ENCODE results near the gene PLSCR4. TPM values are rescaled to one million over a fixed set of nuclear protein-coding genes. Genes with fewer than 3 reads are reported as not detected.
"Not testable (repeated sequence)": the region's sequence is repeated elsewhere in the genome, so short reads cannot be mapped to it uniquely, and the experiment has no call there.

PLSCR4 gene
- polyA plus RNA-seq, 4 donors = 18.1 to 24.9 (median 21.8) TPM

DNA sequence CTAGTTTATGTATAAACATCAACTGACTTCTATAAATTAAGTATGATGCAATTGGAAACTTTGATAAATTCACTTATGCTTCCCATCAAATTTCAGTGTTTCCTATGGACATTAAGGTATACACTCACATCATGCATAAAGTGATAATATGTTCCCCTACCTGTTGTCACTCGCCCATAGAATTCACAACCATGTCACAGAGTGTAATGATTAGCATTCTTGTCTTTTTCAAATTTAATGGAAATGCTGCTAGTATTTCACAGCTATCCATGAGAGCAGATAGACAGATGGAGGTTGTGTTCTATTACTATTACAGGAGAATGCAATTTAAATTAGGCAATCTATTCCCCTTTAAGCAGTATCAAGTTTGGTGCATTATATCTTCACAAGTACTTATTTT is 984 bp downstream of the PLSCR4 start:
- DNase-seq (ENCODE audit: low read depth in 4 of 4, low spot score in 3 of 4) = no peak

DNA sequence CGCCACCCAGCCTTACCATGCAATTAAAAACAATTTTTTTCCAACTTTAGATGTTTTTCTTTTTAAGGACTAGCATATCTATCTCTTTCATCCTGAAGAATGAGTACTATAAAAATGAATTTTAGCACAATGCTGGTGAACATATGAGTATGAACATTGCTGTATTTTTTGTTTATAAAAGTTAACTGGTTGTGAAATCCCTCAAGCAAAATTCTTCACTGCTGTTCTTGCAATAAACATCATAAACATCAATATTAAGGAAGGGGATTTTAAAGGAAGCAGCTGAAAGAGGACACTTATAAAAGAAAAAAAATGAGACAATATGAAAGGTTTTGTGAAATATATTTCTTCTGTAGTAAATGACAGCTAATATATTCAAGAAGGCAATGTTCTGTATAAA is 3.0 kb downstream of the PLSCR4 start:
- DNase-seq (ENCODE audit: low read depth in 4 of 4, low spot score in 3 of 4) = no peak

DNA sequence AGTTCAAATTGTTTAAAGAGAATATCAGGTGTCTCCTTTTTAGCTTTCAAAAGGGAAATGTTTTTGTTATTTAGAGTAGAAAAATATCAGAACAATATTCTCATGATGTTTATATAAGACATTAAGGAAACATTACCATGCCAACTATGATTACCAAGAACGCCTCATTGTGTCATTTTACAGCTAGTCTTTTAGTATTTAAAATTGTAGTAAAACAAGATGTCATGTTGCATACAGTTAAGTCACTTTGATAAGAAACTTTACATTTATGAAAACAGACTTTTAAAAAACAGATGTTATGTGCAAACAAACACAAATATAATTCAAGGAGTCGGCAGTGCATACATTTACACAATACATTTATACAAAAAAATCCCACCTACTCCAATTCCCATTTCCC is 4.4 kb downstream of the PLSCR4 start:
- no peak for DNase-seq (ENCODE audit: low read depth in 4 of 4, low spot score in 3 of 4)

DNA sequence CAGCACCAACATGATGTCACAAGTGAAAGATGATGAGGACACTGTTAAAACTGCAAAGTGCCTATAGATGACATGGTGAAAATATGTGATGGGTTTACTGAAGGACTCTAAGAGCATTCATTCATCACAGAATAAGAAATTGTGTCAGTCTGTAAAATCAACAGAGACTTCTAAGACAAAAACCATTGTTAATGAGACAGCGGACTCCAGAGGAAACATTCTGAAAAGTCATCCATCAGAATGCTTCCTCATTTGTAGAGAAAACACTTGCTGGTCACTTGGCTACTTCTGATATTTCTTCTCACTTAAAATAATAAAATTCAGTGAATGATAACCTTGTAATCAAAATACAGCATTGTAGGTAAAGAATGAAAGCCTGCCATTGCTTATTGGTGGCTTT is 7.3 kb downstream of the PLSCR4 start:
- DNase-seq (ENCODE audit: low read depth in 4 of 4, low spot score in 3 of 4) = no peak

DNA sequence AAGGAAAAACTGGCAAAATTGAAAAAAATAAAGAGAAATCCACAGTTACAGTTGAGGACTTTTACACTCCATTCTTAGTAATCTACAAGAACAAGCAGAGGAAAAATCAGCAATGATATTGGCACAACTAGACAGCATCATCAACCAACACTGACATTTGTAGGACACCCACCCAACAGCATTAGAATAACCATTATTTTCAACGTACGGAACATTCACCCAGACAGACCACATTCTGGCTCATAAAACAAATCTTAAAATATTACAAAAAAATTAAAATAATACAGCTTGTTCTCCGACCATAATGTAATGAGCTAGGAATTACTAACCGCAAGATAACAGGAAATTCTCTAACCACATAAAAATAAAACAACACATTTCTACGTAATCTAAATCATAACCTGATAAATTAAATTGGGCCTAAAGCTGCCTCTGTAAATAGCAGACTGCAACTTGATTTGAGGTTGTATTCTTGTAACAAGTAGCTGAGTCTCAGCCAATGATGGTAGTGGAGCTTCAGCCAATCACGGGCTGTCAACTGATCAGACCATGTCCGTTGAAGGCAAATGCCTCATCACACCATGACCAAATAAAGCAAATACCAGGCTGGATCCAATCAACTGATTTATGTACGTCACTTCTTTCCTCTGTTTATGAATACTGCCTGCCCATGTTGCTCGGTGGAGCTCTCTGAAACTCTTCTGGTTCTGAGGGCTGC is 9.2 kb downstream of the PLSCR4 start:
- no peak for DNase-seq (ENCODE audit: low read depth in 4 of 4, low spot score in 3 of 4)

DNA sequence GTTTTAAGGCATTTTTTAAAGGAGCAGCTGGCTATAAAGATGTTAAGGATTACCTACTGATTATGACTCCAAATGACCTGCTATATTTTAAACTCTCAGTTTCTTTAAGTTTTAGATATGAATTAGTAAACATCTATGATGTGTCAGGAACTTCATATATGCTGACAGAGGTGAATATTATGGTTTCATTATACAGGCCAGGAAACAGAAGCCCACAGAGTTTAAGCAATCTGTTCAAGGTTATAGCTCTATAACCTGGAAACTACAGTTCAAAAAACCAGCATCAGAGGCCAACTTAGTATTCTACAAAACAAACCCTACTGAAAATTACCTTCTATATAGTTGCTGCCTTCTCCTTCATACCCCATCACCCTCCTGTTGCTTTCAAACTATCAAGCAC is 17.4 kb downstream of the PLSCR4 start:
- no peak for DNase-seq (ENCODE audit: low read depth in 4 of 4, low spot score in 3 of 4)

DNA sequence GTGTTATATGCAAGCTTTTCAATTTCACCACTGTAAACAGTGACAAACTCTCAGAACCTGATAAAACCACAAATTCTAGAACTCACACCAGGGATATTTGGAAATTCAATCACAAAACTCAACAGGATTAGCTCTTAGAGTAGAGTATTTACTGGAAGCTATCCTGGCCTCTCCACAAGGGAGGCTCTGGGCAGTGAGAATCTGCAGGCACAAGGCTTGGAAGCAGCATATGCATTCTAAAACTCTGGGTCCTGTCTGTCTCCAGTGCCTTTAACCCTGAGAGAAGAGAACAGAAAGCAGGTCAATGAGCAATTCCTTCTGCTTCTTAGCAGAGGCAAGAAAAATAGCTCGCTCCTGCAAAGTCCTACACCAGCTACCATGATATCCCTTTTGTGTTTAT is 23.4 kb downstream of the PLSCR4 start:
- no peak for DNase-seq (ENCODE audit: low read depth in 4 of 4, low spot score in 3 of 4)

DNA sequence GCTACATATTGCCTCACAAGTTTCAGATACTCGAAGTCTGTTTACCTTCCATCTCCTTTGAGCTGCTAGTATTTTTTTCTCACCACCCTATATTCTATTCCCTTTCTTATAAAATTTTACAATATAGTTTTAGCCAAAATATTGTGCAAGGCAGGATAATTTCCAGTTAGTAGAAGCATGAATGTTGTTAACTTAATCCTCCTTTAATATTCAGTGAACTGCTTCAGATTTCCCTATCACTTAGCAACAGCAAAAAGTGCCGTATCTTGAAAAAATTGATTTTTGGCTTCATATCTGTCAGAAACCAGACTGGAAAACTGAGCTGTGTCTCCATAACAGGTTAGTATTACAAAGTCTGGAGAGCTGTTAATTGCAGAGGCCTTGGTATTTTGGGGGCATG is 24.0 kb downstream of the PLSCR4 start:
- no peak for DNase-seq (ENCODE audit: low read depth in 4 of 4, low spot score in 3 of 4)

DNA sequence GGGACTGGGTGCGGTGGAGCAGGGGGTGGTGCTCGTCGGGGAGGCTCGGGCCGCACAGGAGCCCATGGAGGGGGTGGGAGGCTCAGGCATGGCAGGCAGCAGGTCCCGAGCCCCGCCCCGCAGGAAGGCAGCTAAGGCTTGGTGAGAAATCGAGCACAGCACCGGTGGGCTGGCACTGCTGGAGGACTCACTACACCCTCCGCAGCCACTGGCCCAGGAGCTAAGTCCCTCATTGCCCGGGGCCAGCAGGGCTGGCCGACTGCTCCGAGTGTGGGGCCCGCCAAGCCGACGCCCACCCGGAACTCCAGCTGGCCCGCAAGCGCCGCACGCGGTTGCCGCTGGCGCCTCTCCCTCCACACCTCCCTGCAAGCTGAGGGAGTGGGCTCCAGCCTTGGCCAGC is 25.4 kb downstream of the PLSCR4 start:
- DNase-seq (ENCODE audit: low read depth in 4 of 4, low spot score in 3 of 4) = not testable (repeated sequence)

DNA sequence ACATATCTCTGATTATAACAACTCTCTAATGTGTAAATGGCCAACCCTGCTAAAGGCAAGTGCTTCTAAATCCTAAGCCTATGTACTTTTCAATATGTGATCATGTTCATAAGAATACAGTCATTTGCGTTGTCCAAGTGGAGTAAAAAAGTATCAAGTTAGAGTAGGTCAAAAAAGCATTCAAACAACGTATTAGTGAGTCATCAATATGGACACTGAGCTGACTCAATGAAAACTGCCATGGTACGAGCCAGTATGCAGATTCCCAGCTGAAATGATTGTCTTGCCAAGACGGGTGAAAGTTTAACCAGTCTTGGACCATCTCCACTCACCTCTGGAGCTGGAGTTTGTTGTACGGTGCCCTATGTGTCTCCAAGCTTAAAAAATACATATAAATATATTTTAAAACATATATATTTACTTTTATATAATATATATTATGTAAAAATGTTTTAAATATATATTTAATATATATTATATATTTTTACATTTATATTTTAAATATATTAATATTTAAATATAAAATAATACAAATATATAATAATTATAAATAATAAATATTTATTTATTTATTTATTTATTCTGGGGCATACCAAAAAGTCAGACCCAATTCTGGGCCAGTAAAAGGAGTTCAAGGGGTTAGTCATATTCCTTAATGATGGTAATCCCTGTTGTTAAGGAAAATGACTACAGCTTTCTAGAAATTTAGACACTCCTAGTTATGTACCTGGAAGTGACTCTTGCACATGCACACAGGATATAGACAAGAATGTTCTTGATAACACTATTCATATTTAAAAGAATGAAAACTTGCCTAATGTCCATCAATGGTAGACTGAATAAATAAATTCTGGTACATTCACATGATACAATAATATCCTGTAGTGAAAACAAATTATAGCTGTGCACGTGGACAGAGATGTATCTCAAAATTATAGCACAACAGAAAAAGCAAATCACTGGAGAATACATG is 27.2 kb downstream of the PLSCR4 start:
- no peak for DNase-seq (ENCODE audit: low read depth in 4 of 4, low spot score in 3 of 4)

DNA sequence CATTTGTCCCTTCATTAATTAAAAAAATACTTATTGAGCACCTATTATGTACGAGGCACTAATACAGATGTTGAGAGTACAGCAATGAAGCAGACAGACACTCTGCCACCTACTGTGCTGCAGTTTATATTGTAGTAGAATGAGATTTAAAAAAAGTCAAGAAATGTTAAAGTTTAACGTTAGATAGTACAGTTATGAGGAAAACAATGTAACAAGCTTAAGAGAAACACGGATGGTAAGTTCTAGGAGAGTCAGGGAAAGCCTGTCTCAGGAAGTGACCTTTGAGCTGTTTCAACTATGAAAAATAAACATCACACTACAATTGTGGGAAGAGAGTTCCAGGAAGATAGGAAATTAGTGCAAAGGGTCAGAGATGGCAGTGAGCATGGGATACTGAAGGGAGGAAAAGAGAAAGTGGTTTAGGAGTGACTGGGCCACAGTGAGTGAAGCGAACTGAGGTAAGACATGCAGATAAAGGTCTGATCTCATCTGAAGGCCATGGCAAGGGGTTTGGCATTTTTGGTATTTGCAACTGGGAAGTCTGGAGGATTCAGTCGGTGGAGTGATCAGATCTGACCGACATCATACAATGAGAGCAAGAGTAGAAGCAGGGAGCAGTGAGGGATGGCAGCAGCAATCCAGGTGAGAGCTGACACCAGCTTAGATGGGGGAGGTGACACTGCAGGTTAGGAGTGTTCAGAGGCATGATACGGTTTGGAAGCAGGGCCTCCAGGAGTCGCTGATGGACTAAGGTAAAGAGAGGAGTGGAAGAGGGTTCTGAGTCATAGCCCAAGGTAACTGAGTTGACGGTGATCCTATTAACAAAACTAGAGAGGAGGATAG is 28.5 kb downstream of the PLSCR4 start:
- peak in 1 of 4 donors; percentile 4 for DNase-seq (ENCODE audit: low read depth in 4 of 4, low spot score in 3 of 4)

DNA sequence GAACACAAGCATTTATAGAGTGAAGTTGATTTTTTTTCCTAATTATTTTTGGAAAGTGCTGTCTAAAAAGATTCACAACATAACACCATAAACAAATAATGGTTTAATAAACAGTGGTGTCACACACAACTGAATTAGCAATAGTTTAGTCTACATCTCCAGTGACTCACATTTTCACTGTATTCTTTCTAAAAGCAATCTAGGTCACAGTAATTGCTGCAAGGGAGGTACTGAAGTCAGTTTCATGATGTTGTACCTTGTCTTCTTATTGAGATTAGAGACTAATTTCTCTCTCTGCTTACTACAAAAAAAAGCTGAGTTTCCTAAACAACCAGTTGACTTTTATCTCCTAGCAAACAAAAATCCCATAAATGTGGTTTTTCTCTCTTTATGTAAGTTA is 29.6 kb downstream of the PLSCR4 start:
- DNase-seq (ENCODE audit: low read depth in 4 of 4, low spot score in 3 of 4) = no peak

DNA sequence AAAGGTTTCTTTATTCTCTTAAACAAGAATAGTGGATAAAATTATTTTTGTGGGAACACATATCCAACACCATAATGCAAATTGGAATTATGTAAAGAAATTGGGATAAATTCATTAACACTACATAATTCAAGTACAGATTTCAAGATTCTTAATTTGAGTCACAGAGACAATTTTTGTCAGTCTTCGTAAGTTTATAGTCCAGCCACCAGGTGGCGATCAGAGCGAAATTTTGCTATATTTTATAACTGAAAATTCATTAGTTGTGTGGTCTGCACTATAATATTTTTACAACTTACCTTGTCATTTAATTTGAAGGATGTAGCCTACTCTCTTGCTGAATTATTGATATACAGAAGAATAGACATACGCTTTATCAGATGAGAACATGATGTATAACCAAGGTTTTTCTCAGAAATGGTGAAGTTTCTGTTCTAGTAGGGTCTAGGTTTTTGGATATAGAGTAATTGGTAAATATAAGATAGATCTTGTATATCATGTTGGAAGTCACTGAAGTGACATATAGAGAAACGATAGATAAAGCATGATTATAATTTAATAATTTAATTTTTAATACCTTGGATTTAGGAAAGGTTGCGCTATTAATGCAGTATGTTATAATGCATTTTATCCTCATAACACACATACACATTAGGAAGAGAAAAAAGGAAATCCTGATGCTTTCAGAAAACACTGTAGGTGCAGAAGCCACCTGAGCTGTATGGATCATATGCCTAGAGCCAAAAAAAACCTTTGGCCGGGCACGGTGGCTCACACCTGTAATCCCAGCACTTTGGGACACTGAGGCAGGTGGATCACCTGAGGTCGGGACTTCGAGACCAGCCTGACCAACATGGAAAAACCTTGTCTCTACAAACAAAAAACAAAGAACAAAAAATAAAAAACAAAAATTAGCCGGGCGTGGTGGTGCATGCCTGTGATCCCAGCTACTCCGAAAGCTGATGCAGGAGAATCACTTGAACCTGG is 31.7 kb downstream of the PLSCR4 start:
- DNase-seq (ENCODE audit: low read depth in 4 of 4, low spot score in 3 of 4) = peak in 2 of 4 donors; percentile 1 to 8

DNA sequence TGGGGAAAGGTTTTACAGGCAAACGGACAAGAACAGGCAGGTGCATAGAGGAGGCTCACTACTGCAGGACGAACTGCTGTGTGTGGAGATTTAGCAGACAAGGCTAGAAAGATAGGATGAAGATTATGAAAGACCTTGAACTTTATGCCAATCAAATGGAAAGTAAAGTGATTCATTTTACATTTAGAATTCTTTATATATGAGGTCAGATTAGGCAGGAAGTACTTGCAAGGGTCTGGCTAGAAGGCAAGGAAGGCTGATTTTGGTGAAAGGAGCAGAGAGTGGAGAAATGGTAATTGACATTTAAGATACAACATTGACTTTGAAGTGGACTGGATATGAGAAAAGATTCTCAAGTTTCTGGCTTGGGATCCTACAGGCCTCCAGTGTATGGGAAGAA is 33.6 kb downstream of the PLSCR4 start:
- no peak for DNase-seq (ENCODE audit: low read depth in 4 of 4, low spot score in 3 of 4)

DNA sequence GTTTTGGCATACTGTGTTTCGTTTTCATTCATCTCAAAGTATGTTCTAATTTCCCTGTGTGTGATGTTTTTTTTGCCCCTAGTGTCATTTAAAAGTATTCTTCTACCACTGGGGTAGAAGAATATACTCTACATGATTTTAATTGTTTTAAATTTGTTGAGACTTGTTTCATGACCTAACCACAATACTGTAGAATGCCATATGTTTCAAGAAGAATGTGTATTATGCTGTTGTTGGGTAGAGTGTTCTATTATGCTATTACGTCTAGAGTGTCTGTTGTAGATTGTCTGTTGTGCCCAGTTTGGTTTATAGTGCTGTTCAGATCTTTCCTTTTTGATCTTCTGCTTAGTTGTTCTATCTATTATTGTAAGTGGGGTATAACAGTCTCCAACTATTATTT is 36.4 kb downstream of the PLSCR4 start:
- DNase-seq (ENCODE audit: low read depth in 4 of 4, low spot score in 3 of 4) = no peak

DNA sequence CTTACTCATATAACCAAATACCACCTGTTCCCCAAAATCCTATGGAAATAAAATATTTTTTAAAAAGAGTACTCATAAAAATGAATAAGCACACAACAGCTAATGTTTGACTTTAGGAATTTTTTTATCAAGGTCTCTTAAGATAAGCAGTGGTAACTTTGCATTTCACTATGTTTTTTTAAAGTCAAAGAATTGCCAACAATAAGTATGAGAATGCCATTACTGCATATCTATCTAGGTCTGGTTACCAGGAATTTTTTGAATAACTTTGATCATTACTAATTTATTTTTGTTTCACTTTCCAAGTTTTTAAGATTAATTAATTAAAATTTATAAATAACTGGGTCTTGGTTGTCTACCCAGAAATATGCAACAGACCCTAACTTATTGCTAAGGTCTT is 41.5 kb downstream of the PLSCR4 start:
- no peak for DNase-seq (ENCODE audit: low read depth in 4 of 4, low spot score in 3 of 4)

DNA sequence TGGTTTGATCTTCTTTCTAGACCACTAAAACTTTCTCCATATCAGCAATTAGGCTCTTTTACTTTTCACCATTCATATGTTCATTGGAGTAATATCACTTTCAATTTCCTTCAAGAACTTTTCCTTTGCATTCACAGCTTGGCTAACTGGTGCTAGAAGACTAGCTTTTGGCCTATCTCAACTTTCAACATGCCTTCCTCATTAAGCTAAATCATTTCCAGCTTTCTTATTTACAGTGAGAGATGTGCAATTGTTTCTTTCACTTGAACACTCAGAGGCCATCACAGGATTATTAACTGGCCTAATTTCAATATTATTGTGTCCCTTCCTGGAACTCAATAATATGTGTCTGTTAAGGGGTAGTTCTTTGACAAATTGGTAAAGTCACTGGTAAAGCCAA is 47.1 kb downstream of the PLSCR4 start:
- no peak for DNase-seq (ENCODE audit: low read depth in 4 of 4, low spot score in 3 of 4)

DNA sequence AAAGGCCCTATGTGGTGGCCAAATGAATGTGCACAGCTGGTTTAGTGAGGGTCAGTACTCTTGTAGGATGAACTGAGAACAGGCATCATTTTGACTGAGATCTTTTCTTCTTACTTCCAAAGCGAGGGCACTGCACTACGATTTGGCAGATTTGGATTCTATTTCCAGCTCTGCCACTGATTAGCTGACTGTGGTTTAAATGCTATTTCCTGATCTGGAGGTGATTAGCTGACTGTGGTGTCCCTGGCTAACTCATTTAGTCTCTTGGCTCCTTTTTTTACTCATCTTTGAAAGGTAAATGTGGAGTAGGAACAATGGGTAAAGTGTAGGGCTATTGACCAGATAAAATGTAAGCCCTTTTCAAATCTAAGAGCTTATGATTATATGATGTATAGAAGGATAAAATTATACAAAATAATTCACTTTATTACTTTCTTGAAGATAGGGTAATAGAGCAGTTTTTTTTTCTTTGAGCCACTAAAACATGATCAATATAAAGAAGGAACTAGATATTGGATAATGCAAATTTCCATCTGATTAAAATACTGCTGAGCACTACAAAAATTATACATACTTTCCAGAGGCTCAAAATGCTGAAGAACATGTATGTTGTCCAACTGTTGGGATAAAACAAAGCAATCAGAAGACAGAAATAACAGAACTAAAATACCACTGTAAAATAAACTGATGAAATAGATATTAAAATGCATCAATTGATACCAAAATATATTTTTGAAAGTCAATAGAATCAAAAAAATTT is 50.3 kb downstream of the PLSCR4 start:
- no peak for DNase-seq (ENCODE audit: low read depth in 4 of 4, low spot score in 3 of 4)

DNA sequence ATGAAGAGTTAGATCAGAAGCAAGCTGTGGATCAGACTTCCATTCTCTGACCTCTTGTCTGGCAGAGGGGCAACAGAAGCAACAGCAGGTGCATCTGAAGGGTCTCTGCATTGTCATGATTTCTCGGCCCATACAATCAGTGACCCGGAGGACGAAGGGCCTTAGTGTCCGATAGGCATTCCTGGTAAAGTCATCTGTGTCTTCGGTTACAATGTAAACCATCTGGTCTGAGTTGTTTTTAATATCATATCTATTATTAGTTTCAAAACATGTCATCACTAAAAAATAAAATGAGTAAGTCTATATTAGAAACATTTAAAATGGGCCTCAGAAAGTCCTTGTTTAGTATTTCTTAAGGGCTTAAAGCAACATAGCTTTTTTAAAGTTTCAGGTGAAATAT is 51.1 kb downstream of the PLSCR4 start:
- no peak for DNase-seq (ENCODE audit: low read depth in 4 of 4, low spot score in 3 of 4)
